ENCODE data around the gene UBTD1.

The UBTD1 gene

GRCh38 chr10:97529685-97530465 lies 31.2 kb downstream of the UBTD1 start:
- Histone ChIP-seq H3K4me3 (no peak overlapping the region), H3K27ac (no peak overlapping the region)
- DNase-seq (ENCODE audit: low spot score), result no peak
- TF ChIP-seq CTCF (IDR thresholded peaks at IDR 0.05), result no peak

GRCh38 chr10:97531401-97531986 lies 32.8 kb downstream of the UBTD1 start:
- Histone ChIP-seq H3K27ac (no peak overlapping the region), H3K4me3 (no peak overlapping the region)
- TF ChIP-seq CTCF (IDR thresholded peaks at IDR 0.05), result no peak
- no peak for DNase-seq (ENCODE audit: low spot score)

GRCh38 chr10:97532935-97533671 lies 34.4 kb downstream of the UBTD1 start:
- no peak for TF ChIP-seq CTCF (IDR thresholded peaks at IDR 0.05)
- no peak overlapping the region for H3K27ac ChIP-seq
- H3K4me3 ChIP-seq, result no peak overlapping the region
- no peak for DNase-seq (ENCODE audit: low spot score)

- TF ChIP-seq CTCF (IDR thresholded peaks at IDR 0.05), result no peak
- Histone ChIP-seq H3K4me3 (no peak overlapping the region), H3K27ac (no peak overlapping the region)
- no peak for DNase-seq (ENCODE audit: low spot score)
Measured at GRCh38 chr10:97533888-97534287, 35.2 kb downstream of the UBTD1 start.

- Histone ChIP-seq H3K27ac (no peak overlapping the region), H3K4me3 (no peak overlapping the region)
- DNase-seq (ENCODE audit: low spot score), result no peak
- TF ChIP-seq CTCF (IDR thresholded peaks at IDR 0.05), result peak; percentile 21
Measured at GRCh38 chr10:97534746-97535367, 36.1 kb downstream of the UBTD1 start.

- no peak for TF ChIP-seq CTCF (IDR thresholded peaks at IDR 0.05)
- no peak for DNase-seq (ENCODE audit: low spot score)
- Histone ChIP-seq H3K27ac (no peak overlapping the region), H3K4me3 (no peak overlapping the region)
Measured at GRCh38 chr10:97537186-97537869, 38.6 kb downstream of the UBTD1 start.
